HepG2 (cell line): ENCODE results near the gene SLC1A3. TPM values are rescaled to one million over a fixed set of nuclear protein-coding genes. Genes with fewer than 3 reads are reported as not detected.

Experiments
- ATAC-seq: fragments of 200-7000 bp; cut with Tn5 transposase; 3 replicates; pipeline ENCODE4 v1.9.1; 2020; ENCODE audit warnings: mild to moderate bottlenecking, moderate library complexity
- BruUV-seq: library from RNA; stranded (reverse); fragments of 400-500 nt; replicated peaks from 2 replicates; lab custom pipeline; 2021; lab: Mats Ljungman, UMichigan
- CTCF ChIA-PET: fragments of 300-600 bp; formaldehyde crosslinking; extraction: SDS; loops from one replicate; lab custom pipeline; 2021; ENCODE audit warnings: low total read pairs, inconsistent platforms, low intra/inter-chr PET ratio; lab: Yijun Ruan, JAX
- POLR2A ChIA-PET: fragments of 350-600 bp; sonication (Branson Sonifier 250); formaldehyde crosslinking; loops from one replicate; lab custom pipeline; 2020; ENCODE audit warnings: antibody characterized with exemption, inconsistent platforms; lab: Yijun Ruan, JAX
- DNase-seq: peaks from one replicate; pipeline ENCODE4 v3.0.0-alpha.2; 2015; ENCODE audit warnings: low spot score
- FAIRE-seq: peaks from 3 replicates; lab custom pipeline; 2011; peaks lifted over from hg19 to GRCh38; lab: Jason Lieb, UNC
- H2AFZ ChIP-seq: one replicate; pipeline ENCODE4 v1.6.1; 2011; ENCODE audit warnings: low read length, inconsistent platforms
- H3K27ac ChIP-seq: fragments of 300-600 bp; 3 replicates; pipeline ENCODE4 v1.8.0; 2011; ENCODE audit warnings: mixed run types, mild to moderate bottlenecking, mixed read lengths, low read length, inconsistent platforms; ENCODE audit not compliant: insufficient read depth; ENCODE audit errors: extremely low read length
- H3K27me3 ChIP-seq, 2 experiments: fragments of 200-600 bp in 1 of 2; 2 replicates in 1 of 2; 3 replicates in 1 of 2; pipeline versions ENCODE4 v1.6.0 to v1.8.0; 2011; ENCODE audit warnings: low read length in 2 of 2, mild to moderate bottlenecking in 2 of 2, moderate library complexity in 2 of 2, inconsistent platforms in 1 of 2; ENCODE audit not compliant: insufficient read depth in 2 of 2, control insufficient read depth in 1 of 2
- H3K36me3 ChIP-seq, 2 experiments: fragments of 200-600 bp in 1 of 2; replicated peaks in 1 of 2; 2 replicates in 1 of 2; 3 replicates in 1 of 2; pipeline versions ENCODE4 v1.5.1 to v1.8.0; 2011; ENCODE audit warnings: low read length in 2 of 2, inconsistent platforms in 1 of 2; ENCODE audit not compliant: insufficient read depth in 2 of 2, control insufficient read depth in 1 of 2
- H3K4me1 ChIP-seq: 2 replicates; pipeline ENCODE4 v1.5.1; 2012; ENCODE audit warnings: low read length, inconsistent platforms; ENCODE audit not compliant: insufficient read depth
- H3K4me2 ChIP-seq: 2 replicates; pipeline ENCODE4 v1.6.0; 2011; ENCODE audit warnings: low read depth, low read length, inconsistent platforms
- H3K4me3 ChIP-seq, 3 experiments: fragments of 200-600 bp in 1 of 3; sonication (generic), shearing (Covaris generic) in 1 of 3; replicated peaks in 1 of 3; 2 replicates each; pipeline ENCODE4 v1.5.1; 2011 to 2016; ENCODE audit warnings: low read length in 3 of 3, inconsistent platforms in 2 of 3, low read depth in 2 of 3, mild to moderate bottlenecking in 2 of 3, control low read depth in 1 of 3, mixed read lengths in 1 of 3; ENCODE audit not compliant: insufficient read depth in 1 of 3
- H3K79me2 ChIP-seq: one replicate; pipeline ENCODE4 v1.6.1; 2011; ENCODE audit warnings: low read length, inconsistent platforms; ENCODE audit not compliant: insufficient read depth
- H3K9ac ChIP-seq: 2 replicates; pipeline ENCODE4 v1.6.0; 2011; ENCODE audit warnings: mild to moderate bottlenecking, low read depth, low read length, inconsistent platforms; ENCODE audit not compliant: insufficient read depth
- H3K9me3 ChIP-seq: 2 replicates; pipeline ENCODE4 v1.5.1; 2012; ENCODE audit warnings: mild to moderate bottlenecking, low read length
- H4K20me1 ChIP-seq: 2 replicates; pipeline ENCODE4 v1.6.0; 2011; ENCODE audit warnings: inconsistent platforms, mild to moderate bottlenecking, low read length, moderate library complexity; ENCODE audit not compliant: insufficient read depth
- ATM ChIP-seq: fragments of 450-650 bp; IDR thresholded peaks from 2 replicates; pipeline ENCODE4 v1.7.1; 2017; ENCODE audit warnings: mild to moderate bottlenecking, borderline replicate concordance
- HNF1B ChIP-seq: sonication (generic); formaldehyde crosslinking; IDR thresholded peaks from 2 replicates; pipeline ENCODE4 v1.5.1; 2020; ENCODE audit warnings: mild to moderate bottlenecking, moderate library complexity, missing genetic modification reagents
- KLF11 ChIP-seq: IDR thresholded peaks from 2 replicates; pipeline ENCODE4 v1.6.1; 2016; ENCODE audit warnings: missing compliant biosample characterization
- MEIS2 ChIP-seq: sonication (generic); formaldehyde crosslinking; IDR thresholded peaks from 2 replicates; pipeline ENCODE4 v1.9.0; 2021; ENCODE audit warnings: mild to moderate bottlenecking, missing genetic modification reagents
- MTA1 ChIP-seq: sonication (generic); formaldehyde crosslinking; IDR thresholded peaks from 2 replicates; pipeline ENCODE4 v1.4.0; 2020; ENCODE audit warnings: missing genetic modification reagents, mild to moderate bottlenecking, borderline replicate concordance
- NFYB ChIP-seq: sonication (generic); formaldehyde crosslinking; IDR thresholded peaks from 2 replicates; pipeline ENCODE4 v1.4.0; 2020; ENCODE audit warnings: missing genetic modification reagents
- PBX3 ChIP-seq: sonication (generic); formaldehyde crosslinking; IDR thresholded peaks from 2 replicates; pipeline ENCODE4 v1.8.1; 2023; ENCODE audit warnings: missing genetic modification reagents, inconsistent platforms, borderline replicate concordance
- SMAD9 ChIP-seq: sonication (generic); formaldehyde crosslinking; IDR thresholded peaks from 2 replicates; pipeline ENCODE4 v1.5.1; 2020; ENCODE audit warnings: mild to moderate bottlenecking, missing genetic modification reagents
- XRCC5 ChIP-seq: fragments of 200-400 bp; formaldehyde crosslinking; optimal IDR thresholded peaks from 2 replicates; pipeline ENCODE3; 2017; ENCODE audit warnings: mild to moderate bottlenecking, low read length
- ZBTB1 ChIP-seq: sonication (generic); formaldehyde crosslinking; IDR thresholded peaks from 2 replicates; pipeline ENCODE4 v1.4.0; 2020; ENCODE audit warnings: missing genetic modification reagents, borderline replicate concordance
- ZFAT ChIP-seq: sonication (generic); formaldehyde crosslinking; conservative IDR thresholded peaks from 2 replicates; pipeline ENCODE4 v1.8.1; 2023; ENCODE audit warnings: missing genetic modification reagents, inconsistent platforms
- ZNF274 ChIP-seq: sonication (generic); formaldehyde crosslinking; IDR thresholded peaks from 2 replicates; pipeline ENCODE4 v1.5.1; 2020; ENCODE audit warnings: mild to moderate bottlenecking, missing genetic modification reagents
- ZNF460 ChIP-seq: sonication (generic); formaldehyde crosslinking; IDR thresholded peaks from 2 replicates; pipeline ENCODE4 v1.5.1; 2020; ENCODE audit warnings: missing genetic modification reagents, mild to moderate bottlenecking, borderline replicate concordance
- ZNF768 ChIP-seq: sonication (generic); formaldehyde crosslinking; IDR thresholded peaks from 2 replicates; pipeline ENCODE4 v1.4.0; 2020; ENCODE audit warnings: missing genetic modification reagents
- WGBS: methylation state at CpG from one replicate; pipeline ENCODE4 v1.1.6; 2017; ENCODE audit warnings: low lambda C conversion rate; 5-methylcytosine and 5-hydroxymethylcytosine counted together
- in situ Hi-C: cut with HindIII; loops from 2 replicates; pipeline ENCODE4 v1.10.0; 2017; ENCODE audit warnings: low pct_unique_long_range_greater_than_20kb; ENCODE audit not compliant: extremely low pct_ligation_motif_present
- intact Hi-C: fragments of 100-400 bp; cut with micrococcal nuclease; formaldehyde crosslinking; loops from one replicate; pipeline ENCODE4 v1.10.0; 2022; ENCODE audit not compliant: unreplicated experiment
- polyA plus RNA-seq, 8 experiments: library from polyadenylated mRNA; depleted of rRNA in 3 of 8; stranded (reverse) in 7 of 8; unstranded in 1 of 8; fragments of >200 nt; fragmentation: Illumina TruSeq in 4 of 8; extraction: Trizol in 4 of 8; gene quantifications; 2 replicates each; pipeline versions ENCODE4 v1.2.1 to v1.2.3, GENCODE V29; 2011 to 2016; ENCODE audit warnings: low read depth in 4 of 8, missing spikeins in 1 of 8, mixed read lengths in 1 of 8; ENCODE audit not compliant: insufficient read depth in 1 of 8
- total RNA-seq, 5 experiments: library from RNA; depleted of rRNA; stranded (reverse); fragments of >200 nt; fragmentation: Illumina TruSeq; extraction: Trizol; gene quantifications; 2 replicates each; pipeline ENCODE4 v1.2.3, GENCODE V29; 2016; ENCODE audit warnings: low read depth in 1 of 5

SLC1A3 gene
- total and polyA plus RNA-seq, 2 of the 13 experiments (the other 11 are each of a cell fraction or from before 2014, with no cell fraction given) = 0.09 TPM; not detected in 1

GRCh38 chr5:36644727-36645126, 38.3 kb downstream of the SLC1A3 start (continued):
- TF ChIP-seq HNF1B (CRISPR knock-in tag) (no peak), PBX3 (CRISPR knock-in tag) (no peak), ZBTB1 (CRISPR knock-in tag) (no peak), KLF11 (CRISPR knock-in tag) (no peak), ZNF274 (CRISPR knock-in tag) (no peak), ZNF460 (no peak), ZFAT (CRISPR knock-in tag) (no peak)

GRCh38 chr5:36646100-36646499, 39.7 kb downstream of the SLC1A3 start:
- Histone ChIP-seq H3K4me3 (no peak overlapping the region), H3K9ac (no peak overlapping the region), H2AFZ (no peak overlapping the region), H4K20me1 (no peaks in the 10 kb centered on the region), H3K27ac (no peak overlapping the region), H3K4me1 (no peaks in the 10 kb centered on the region), H3K4me2 (no peak overlapping the region), H3K79me2 (no peaks in the 10 kb centered on the region), H3K27me3 (no peaks in the 10 kb centered on the region), H3K36me3 (no peaks in the 10 kb centered on the region), H3K9me3 (no peaks in the 10 kb centered on the region)
- TF ChIP-seq MEIS2 (CRISPR knock-in tag) (no peak), XRCC5 (no peak), ZNF768 (CRISPR knock-in tag) (no peak), SMAD9 (CRISPR knock-in tag) (no peak), NFYB (CRISPR knock-in tag) (no peak), MTA1 (CRISPR knock-in tag) (no peak), ATM (no peak)
- CTCF ChIA-PET = no interaction called here
- FAIRE-seq (no peak), ATAC-seq (no peak), DNase-seq (no peak)
- no TSS peak for BruUV-seq
- POLR2A ChIA-PET = no interaction called here
- in situ Hi-C loops (no loop called here), intact Hi-C loops (no loop called here)
- WGBS = 55% methylated on average over 3 of the region's 3 CpGs
